ENCODE measurements around the gene GCK.

GCK gene

GRCh38 chr7:44167920-44168319 lies 21.3 kb downstream of the GCK start:
- no peak overlapping the region for H3K9ac ChIP-seq (ENCODE audit: low read depth, low read length)
- H3K36me3 ChIP-seq (ENCODE audit: insufficient read depth, low read length), result no peaks in the 10 kb centered on the region
- peaks cover 11% of the 10 kb centered on the region; the same call in 1 of the 2 replicates for H3K4me1 ChIP-seq (ENCODE audit: insufficient read depth, low read length)
- no peaks in the 10 kb centered on the region for H3K9me3 ChIP-seq (ENCODE audit: control insufficient read depth, insufficient read depth, low read length)

- Histone ChIP-seq H3K4me1 (ENCODE audit: insufficient read depth, low read length) (peaks cover 12% of the 10 kb centered on the region; the same call in 1 of the 2 replicates), H3K36me3 (ENCODE audit: insufficient read depth, low read length) (no peaks in the 10 kb centered on the region), H3K9me3 (ENCODE audit: control insufficient read depth, insufficient read depth, low read length) (no peaks in the 10 kb centered on the region), H3K9ac (ENCODE audit: low read depth, low read length) (no peak overlapping the region)
Measured at GRCh38 chr7:44163591-44163990, 25.6 kb downstream of the GCK start.

DNA sequence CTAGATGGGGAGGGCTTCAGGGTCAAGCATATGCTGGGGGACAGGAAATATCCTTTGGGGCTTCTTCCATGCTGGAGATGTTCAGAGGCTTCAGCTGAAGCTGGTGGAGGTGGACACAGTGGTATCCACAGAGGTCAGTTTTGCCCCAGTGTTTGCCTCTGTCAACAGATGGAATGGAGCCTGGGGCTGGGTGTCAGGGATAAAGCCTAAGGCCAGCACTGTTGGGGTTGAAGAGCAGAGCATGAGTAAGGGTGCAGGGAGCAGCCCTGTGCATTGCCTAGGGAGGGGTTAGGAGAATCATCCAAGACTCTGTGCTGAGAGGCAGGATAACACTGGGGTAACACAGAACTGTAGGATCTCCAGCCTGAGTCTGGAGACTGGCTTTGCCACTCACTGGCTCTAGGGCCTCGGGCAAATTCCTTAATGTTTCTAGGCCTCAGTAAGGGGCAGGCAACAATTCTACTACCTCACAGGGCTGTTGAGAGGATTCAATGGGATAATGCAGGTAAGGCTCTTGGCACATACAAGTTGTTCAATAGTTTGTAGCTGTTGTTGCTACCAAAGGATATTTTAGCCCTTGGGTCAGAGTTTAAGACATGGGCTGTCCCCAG lies 26.3 kb downstream of the GCK start:
- no peaks in the 10 kb centered on the region for H3K9me3 ChIP-seq (ENCODE audit: control insufficient read depth, insufficient read depth, low read length)
- H3K9ac ChIP-seq (ENCODE audit: low read depth, low read length), result no peak overlapping the region

GRCh38 chr7:44162179-44162578 lies 27.1 kb downstream of the GCK start:
- H3K4me1 ChIP-seq (ENCODE audit: insufficient read depth, low read length), result peaks cover 12% of the 10 kb centered on the region; the same call in 1 of the 2 replicates
- no peaks in the 10 kb centered on the region for H3K36me3 ChIP-seq (ENCODE audit: insufficient read depth, low read length)
- no peak overlapping the region for H3K9ac ChIP-seq (ENCODE audit: low read depth, low read length)

More for the DNA sequence above, 26.3 kb downstream of the GCK start:
- H3K36me3 ChIP-seq (ENCODE audit: insufficient read depth, low read length), result no peaks in the 10 kb centered on the region
- peaks cover 12% of the 10 kb centered on the region; the same call in 1 of the 2 replicates for H3K4me1 ChIP-seq (ENCODE audit: insufficient read depth, low read length)

DNA sequence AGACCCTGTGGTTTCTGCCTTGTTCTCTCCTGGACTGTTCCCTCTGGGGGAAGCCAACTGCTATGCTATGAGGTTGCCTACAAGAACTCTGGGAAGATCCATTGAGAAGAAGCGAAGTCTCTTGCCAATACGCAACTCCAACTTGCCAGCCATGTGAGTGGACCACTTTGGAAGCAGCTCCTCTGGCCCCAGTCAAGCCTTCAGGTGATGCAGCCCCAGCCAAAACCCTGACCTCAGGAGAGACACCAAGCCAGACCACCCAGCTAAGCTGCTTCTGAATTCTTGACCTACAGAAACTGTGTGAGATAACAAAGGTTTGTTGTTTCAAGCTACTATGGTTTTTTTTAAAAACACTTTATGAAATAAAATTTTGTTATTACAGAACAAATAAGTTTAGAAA lies 27.9 kb downstream of the GCK start:
- Histone ChIP-seq H3K36me3 (ENCODE audit: insufficient read depth, low read length) (no peaks in the 10 kb centered on the region), H3K4me1 (ENCODE audit: insufficient read depth, low read length) (peaks cover 12% of the 10 kb centered on the region; the same call in 1 of the 2 replicates), H3K9me3 (ENCODE audit: control insufficient read depth, insufficient read depth, low read length) (no peaks in the 10 kb centered on the region), H3K9ac (ENCODE audit: low read depth, low read length) (no peak overlapping the region)

More at GRCh38 chr7:44162179-44162578, 27.1 kb downstream of the GCK start:
- no peaks in the 10 kb centered on the region for H3K9me3 ChIP-seq (ENCODE audit: control insufficient read depth, insufficient read depth, low read length)

- Histone ChIP-seq H3K9ac (ENCODE audit: low read depth, low read length) (no peak overlapping the region), H3K9me3 (ENCODE audit: control insufficient read depth, insufficient read depth, low read length) (no peaks in the 10 kb centered on the region), H3K36me3 (ENCODE audit: insufficient read depth, low read length) (no peaks in the 10 kb centered on the region), H3K4me1 (ENCODE audit: insufficient read depth, low read length) (peaks cover 12% of the 10 kb centered on the region; the same call in 1 of the 2 replicates)
Measured at GRCh38 chr7:44159824-44160630, 29.2 kb downstream of the GCK start.

- Histone ChIP-seq H3K9me3 (ENCODE audit: control insufficient read depth, insufficient read depth, low read length) (no peaks in the 10 kb centered on the region), H3K9ac (ENCODE audit: low read depth, low read length) (no peak overlapping the region), H3K36me3 (ENCODE audit: insufficient read depth, low read length) (no peaks in the 10 kb centered on the region)
Measured at GRCh38 chr7:44158873-44159631, 30.2 kb downstream of the GCK start.

GRCh38 chr7:44158096-44158872 lies 31.0 kb downstream of the GCK start:
- Histone ChIP-seq H3K9ac (ENCODE audit: low read depth, low read length) (no peak overlapping the region), H3K36me3 (ENCODE audit: insufficient read depth, low read length) (no peaks in the 10 kb centered on the region), H3K4me1 (ENCODE audit: insufficient read depth, low read length) (peaks cover 5% of the 10 kb centered on the region; the same call in 1 of the 2 replicates), H3K9me3 (ENCODE audit: control insufficient read depth, insufficient read depth, low read length) (no peaks in the 10 kb centered on the region)

More at GRCh38 chr7:44158873-44159631, 30.2 kb downstream of the GCK start:
- peaks cover 12% of the 10 kb centered on the region; the same call in 1 of the 2 replicates for H3K4me1 ChIP-seq (ENCODE audit: insufficient read depth, low read length)

- Histone ChIP-seq H3K36me3 (ENCODE audit: insufficient read depth, low read length) (no peaks in the 10 kb centered on the region), H3K9me3 (ENCODE audit: control insufficient read depth, insufficient read depth, low read length) (no peaks in the 10 kb centered on the region), H3K4me1 (ENCODE audit: insufficient read depth, low read length) (no peaks in the 10 kb centered on the region), H3K9ac (ENCODE audit: low read depth, low read length) (no peak overlapping the region)
Measured at GRCh38 chr7:44157116-44158080, 31.8 kb downstream of the GCK start.

GRCh38 chr7:44156453-44157010 lies 32.7 kb downstream of the GCK start:
- no peaks in the 10 kb centered on the region for H3K36me3 ChIP-seq (ENCODE audit: insufficient read depth, low read length)
- H3K9me3 ChIP-seq (ENCODE audit: control insufficient read depth, insufficient read depth, low read length), result no peaks in the 10 kb centered on the region
- H3K9ac ChIP-seq (ENCODE audit: low read depth, low read length), result no peak overlapping the region
- H3K4me1 ChIP-seq (ENCODE audit: insufficient read depth, low read length), result no peaks in the 10 kb centered on the region

DNA sequence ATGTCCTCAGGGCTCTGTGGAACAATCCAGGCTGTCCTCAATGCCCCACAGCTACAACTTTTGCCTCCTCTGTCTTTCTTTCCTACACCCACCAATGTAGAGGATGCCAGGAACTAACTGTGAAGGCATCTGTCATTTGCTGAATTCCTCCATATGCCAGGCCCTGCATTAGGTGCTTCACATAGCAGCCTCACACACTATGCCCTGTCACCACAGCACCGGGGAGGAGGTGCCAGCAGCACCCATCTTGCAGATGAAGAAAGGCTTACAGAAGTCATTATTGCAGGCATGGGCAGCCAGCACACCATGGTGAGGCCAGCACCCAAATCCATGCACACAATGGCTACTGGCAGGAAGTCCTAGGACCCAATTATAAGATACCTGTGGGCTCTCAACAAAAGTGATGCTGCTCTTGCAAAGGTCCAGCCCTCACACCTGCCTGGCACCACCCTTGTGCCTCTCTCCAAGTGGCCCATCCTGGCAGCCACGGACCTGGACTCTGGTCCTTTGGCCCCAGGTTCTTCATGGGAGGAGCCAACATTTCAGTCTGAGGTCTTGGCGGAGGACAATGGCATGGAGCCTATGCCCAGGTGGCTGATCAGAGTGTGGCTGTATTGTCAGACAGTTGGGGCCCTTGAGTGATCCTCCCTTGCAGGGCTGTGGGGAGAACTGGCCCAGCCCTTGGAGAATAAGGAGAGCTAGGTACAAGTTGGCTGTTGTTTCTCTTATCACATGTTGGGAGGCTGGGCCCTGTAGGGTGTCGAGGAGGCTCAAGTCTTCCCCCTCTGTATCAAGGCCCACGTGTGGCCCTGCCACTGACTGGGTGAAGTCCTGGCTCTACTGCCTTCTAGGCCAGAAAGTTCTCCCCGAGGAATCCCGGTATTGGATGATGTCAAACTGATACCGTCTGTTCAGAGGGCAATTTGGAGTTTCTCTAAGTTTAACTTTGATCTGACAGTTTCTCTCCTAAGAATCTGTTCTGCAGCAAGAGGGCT lies 33.8 kb downstream of the GCK start:
- Histone ChIP-seq H3K4me1 (ENCODE audit: insufficient read depth, low read length) (no peaks in the 10 kb centered on the region), H3K9ac (ENCODE audit: low read depth, low read length) (no peak overlapping the region), H3K9me3 (ENCODE audit: control insufficient read depth, insufficient read depth, low read length) (no peaks in the 10 kb centered on the region), H3K36me3 (ENCODE audit: insufficient read depth, low read length) (no peaks in the 10 kb centered on the region)

GRCh38 chr7:44154703-44155102 lies 34.5 kb downstream of the GCK start:
- H3K9ac ChIP-seq (ENCODE audit: low read depth, low read length), result no peak overlapping the region
- H3K36me3 ChIP-seq (ENCODE audit: insufficient read depth, low read length), result no peaks in the 10 kb centered on the region

More at GRCh38 chr7:44154703-44155102, 34.5 kb downstream of the GCK start:
- no peaks in the 10 kb centered on the region for H3K4me1 ChIP-seq (ENCODE audit: insufficient read depth, low read length)
- H3K9me3 ChIP-seq (ENCODE audit: control insufficient read depth, insufficient read depth, low read length), result no peaks in the 10 kb centered on the region
